ENCODE results near the gene SLC26A5.

The SLC26A5 gene

DNA sequence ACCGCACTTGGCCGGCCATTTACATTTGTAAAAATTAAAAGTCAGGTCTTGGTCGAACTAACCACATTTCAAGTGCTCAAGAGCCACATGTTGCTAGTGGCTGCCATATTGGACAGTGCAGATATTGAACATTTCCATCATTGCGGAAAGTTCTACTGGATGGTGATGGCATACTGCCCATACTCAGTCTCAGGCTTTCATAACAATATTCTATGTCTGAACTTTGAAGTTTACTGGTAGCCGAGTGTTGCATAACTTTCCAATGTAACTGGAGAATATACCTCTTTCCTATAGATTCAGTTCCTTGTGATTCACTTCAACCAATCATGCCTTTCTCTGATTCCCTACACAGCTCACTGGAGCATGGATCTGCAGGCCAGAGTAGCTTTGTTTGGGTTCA is 54.9 kb downstream of the SLC26A5 start:
- Mint-ChIP-seq H3K4me1 (no peaks in the 10 kb centered on the region), H3K4me3 (no peak overlapping the region), H3K27me3 (peaks cover 8 to 16% of the 10 kb centered on the region in 2 donors), H3K9me3 (no peaks in the 10 kb centered on the region), H3K27ac (no peak overlapping the region), H3K36me3 (no peaks in the 10 kb centered on the region)
- ATAC-seq (replicated peaks) (no peak), DNase-seq (no peak)

- ATAC-seq (replicated peaks) = no peak
- Mint-ChIP-seq H3K27ac (no peak overlapping the region), H3K27me3 (peaks cover 8 to 16% of the 10 kb centered on the region in 2 donors), H3K9me3 (no peaks in the 10 kb centered on the region), H3K36me3 (no peaks in the 10 kb centered on the region), H3K4me3 (no peak overlapping the region), H3K4me1 (no peaks in the 10 kb centered on the region)
- DNase-seq = no peak
Measured at GRCh38 chr7:103389263-103389662, 56.7 kb downstream of the SLC26A5 start.

DNA sequence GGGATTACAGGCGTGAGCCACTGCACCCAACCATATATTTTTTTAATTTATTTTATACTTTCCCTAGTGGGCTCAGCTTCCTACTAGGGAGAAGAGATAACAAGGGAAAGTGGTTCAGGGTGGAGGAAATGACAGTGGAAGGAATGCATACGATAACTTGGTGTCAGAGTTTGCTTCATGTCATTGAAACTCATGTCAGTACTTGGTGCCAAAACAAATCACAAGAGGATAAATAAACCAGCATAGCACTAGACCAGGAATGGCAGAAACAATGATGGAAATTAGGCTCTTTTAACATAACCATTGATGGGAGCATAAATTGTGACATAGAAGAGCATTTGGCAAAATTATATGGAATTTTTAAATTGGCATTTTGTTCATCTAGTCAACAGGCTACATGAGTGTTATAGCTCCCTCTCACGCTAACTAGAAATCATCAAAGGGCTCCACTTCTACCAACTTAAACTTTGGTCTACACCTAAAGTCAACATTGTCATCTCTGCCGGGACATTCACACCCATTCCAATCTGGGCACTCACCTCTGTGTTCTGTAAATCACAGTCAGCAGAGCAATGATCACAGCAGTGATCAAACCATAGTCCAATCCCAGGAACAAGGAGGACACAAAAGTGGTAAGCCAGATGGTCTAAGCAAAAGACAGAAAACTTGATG is 57.4 kb downstream of the SLC26A5 start:
- DNase-seq (no peak), ATAC-seq (replicated peaks) (no peak)
- Mint-ChIP-seq H3K27me3 (peaks cover 8 to 16% of the 10 kb centered on the region in 2 donors), H3K4me3 (no peak overlapping the region), H3K9me3 (no peaks in the 10 kb centered on the region), H3K4me1 (no peaks in the 10 kb centered on the region), H3K36me3 (no peaks in the 10 kb centered on the region), H3K27ac (no peak overlapping the region)

DNA sequence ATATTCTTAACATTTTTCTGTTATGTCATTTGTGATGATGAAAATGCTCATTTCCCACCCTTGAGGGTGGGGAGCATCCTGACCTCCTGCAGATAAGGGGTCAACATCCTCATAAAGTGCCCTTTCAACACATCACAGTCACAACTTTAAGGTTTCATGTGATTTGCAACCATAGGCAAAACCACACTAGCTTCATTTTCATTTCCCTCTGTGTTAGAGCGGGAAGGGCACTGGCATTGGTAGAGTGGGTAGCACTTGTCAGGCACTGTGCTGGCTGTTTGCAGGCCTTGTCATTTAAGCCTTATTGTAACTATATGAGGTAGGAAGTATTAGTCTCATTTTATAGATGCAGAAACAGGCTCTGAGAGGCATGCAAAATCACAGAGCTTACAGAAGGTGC is 58.8 kb downstream of the SLC26A5 start:
- H3K27me3 Mint-ChIP-seq = peaks cover 8 to 16% of the 10 kb centered on the region in 2 donors
- ATAC-seq (replicated peaks) (peak; percentile 43 to 59), DNase-seq (no peak)
- H3K4me3 Mint-ChIP-seq = no peak overlapping the region
- H3K27ac Mint-ChIP-seq = no peak overlapping the region
- no peaks in the 10 kb centered on the region for H3K36me3 Mint-ChIP-seq
- no peaks in the 10 kb centered on the region for H3K4me1 Mint-ChIP-seq
- no peaks in the 10 kb centered on the region for H3K9me3 Mint-ChIP-seq

DNA sequence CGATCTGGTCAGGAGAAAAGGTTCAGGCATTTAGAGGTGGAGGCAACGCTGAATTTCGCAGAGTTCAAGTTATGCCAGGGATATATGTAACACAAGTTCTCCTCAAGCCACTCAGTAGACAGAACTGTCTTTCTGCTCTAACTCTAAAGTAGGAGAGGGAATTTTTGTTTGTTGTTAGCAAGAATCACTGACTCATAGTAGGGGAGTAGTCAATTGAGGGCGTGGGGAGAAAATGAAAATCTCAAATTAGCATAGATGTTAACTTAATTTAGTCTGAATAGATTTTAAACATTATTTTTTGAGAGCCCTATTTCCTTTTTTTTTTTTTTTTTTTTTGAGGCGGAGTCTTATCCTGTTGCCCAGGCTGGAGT is 64.0 kb downstream of the SLC26A5 start:
- Mint-ChIP-seq H3K36me3 (no peaks in the 10 kb centered on the region), H3K4me1 (peaks cover 0 to 6% of the 10 kb centered on the region in 2 donors), H3K4me3 (no peak overlapping the region), H3K9me3 (no peaks in the 10 kb centered on the region), H3K27me3 (peaks cover 4 to 6% of the 10 kb centered on the region in 2 donors), H3K27ac (no peak overlapping the region)
- ATAC-seq (replicated peaks) (no peak), DNase-seq (no peak)

DNA sequence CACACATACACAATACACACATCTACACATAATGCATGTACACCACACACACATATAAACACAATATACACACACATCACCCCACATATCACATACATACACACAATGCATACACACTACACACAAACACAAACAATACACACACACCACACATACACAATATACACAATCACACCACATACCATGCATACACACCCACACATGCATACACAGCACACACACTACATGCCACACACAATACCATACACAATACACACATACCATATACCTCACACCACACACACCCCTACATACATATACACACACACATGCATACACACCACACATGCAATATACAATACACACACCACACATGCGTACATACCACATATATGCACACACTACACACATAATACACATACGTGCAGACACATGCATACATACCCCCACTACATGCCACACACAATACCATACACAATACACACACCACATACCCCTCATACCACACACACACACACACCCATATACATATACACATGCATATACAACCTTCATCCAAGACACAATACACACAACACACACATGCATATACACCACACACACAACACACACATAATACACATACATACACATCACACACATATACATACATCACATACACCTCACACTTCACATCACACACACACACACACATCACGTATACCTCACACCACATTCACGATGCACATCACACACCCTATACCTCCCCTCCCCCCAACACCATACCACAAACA is 64.6 kb downstream of the SLC26A5 start:
- H3K4me1 Mint-ChIP-seq = peaks cover 0 to 6% of the 10 kb centered on the region in 2 donors
- H3K36me3 Mint-ChIP-seq = no peaks in the 10 kb centered on the region
- H3K9me3 Mint-ChIP-seq = no peaks in the 10 kb centered on the region
- H3K27ac Mint-ChIP-seq = no peak overlapping the region
- H3K4me3 Mint-ChIP-seq = no peak overlapping the region
- H3K27me3 Mint-ChIP-seq = peaks cover 4 to 6% of the 10 kb centered on the region in 2 donors
- ATAC-seq (replicated peaks) (no peak), DNase-seq (no peak)

GRCh38 chr7:103380395-103381191 is 65.4 kb downstream of the SLC26A5 start:
- Mint-ChIP-seq H3K9me3 (no peaks in the 10 kb centered on the region), H3K27me3 (peaks cover 4 to 6% of the 10 kb centered on the region in 2 donors), H3K36me3 (no peaks in the 10 kb centered on the region), H3K27ac (no peak overlapping the region), H3K4me3 (no peak overlapping the region), H3K4me1 (peaks cover 0 to 6% of the 10 kb centered on the region in 2 donors)
- no peak for ATAC-seq (replicated peaks)
- DNase-seq = no peak

- no peak overlapping the region for H3K27ac Mint-ChIP-seq
- peaks cover 4 to 6% of the 10 kb centered on the region in 2 donors for H3K27me3 Mint-ChIP-seq
- H3K4me1 Mint-ChIP-seq = peaks cover 0 to 6% of the 10 kb centered on the region in 2 donors
- H3K36me3 Mint-ChIP-seq = no peaks in the 10 kb centered on the region
- DNase-seq (no peak), ATAC-seq (replicated peaks) (peak in 1 of 2 donors; percentile 44)
- H3K4me3 Mint-ChIP-seq = no peak overlapping the region
- no peaks in the 10 kb centered on the region for H3K9me3 Mint-ChIP-seq
Measured at GRCh38 chr7:103379270-103379975, 66.6 kb downstream of the SLC26A5 start.

GRCh38 chr7:103373866-103374643 is 72.0 kb downstream of the SLC26A5 start:
- Mint-ChIP-seq H3K4me1 (no peaks in the 10 kb centered on the region), H3K36me3 (peaks cover 6 to 8% of the 10 kb centered on the region in 2 donors), H3K27me3 (peaks cover 4 to 6% of the 10 kb centered on the region in 2 donors), H3K27ac (no peak overlapping the region), H3K9me3 (no peaks in the 10 kb centered on the region), H3K4me3 (no peak overlapping the region)
- ATAC-seq (replicated peaks) = no peak
- no peak for DNase-seq

DNA sequence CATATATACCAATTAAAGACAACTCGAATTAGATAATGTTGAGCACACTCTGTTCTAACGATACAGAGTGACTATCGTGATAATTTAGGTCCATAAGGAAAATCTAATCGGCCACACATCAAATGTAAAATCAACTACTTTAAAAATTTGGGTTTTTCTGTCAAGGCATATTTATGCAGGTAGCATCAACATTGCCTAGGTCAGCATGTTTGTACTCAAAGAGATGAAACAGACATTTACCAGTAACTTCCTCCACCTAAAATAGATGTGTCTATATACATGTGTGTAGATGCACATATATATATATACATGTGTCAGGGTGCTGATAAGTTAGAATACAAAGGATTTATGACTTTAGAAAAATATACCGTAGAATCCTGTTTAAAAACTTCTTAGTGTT is 76.6 kb downstream of the SLC26A5 start:
- Mint-ChIP-seq H3K9me3 (no peaks in the 10 kb centered on the region), H3K27me3 (no peaks in the 10 kb centered on the region), H3K36me3 (peaks cover 10 to 30% of the 10 kb centered on the region in 2 donors), H3K27ac (no peak overlapping the region), H3K4me3 (no peak overlapping the region), H3K4me1 (no peaks in the 10 kb centered on the region)
- DNase-seq = no peak
- no peak for ATAC-seq (replicated peaks)

DNA sequence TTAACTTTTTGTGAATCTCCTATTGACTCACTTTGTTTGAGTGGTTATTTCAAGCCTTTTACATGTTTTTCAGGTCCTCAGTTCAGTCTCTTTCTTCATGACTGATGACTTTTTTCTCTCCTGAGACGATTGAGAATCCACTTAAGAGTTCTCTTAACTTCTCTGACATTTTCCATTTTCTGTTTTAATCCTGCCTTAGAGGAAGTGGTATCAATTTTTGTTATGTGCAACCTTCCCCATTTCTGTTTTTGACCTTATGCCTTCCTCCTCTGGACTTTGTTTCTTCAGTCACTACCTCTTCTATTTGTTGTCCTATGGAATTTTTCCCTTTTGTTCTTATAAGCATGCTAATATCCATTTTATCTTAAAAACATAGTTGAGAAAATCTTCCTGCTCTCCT is 96.2 kb downstream of the SLC26A5 start:
- DNase-seq = no peak
- Mint-ChIP-seq H3K36me3 (peaks cover 31 to 33% of the 10 kb centered on the region in 2 donors), H3K4me1 (peaks cover 22 to 50% of the 10 kb centered on the region in 2 donors), H3K9me3 (no peaks in the 10 kb centered on the region), H3K4me3 (peak overlapping the region; percentile 86), H3K27me3 (no peaks in the 10 kb centered on the region), H3K27ac (peak overlapping the region; percentile 91)
- ATAC-seq (replicated peaks) = peak; percentile 26 to 48

DNA sequence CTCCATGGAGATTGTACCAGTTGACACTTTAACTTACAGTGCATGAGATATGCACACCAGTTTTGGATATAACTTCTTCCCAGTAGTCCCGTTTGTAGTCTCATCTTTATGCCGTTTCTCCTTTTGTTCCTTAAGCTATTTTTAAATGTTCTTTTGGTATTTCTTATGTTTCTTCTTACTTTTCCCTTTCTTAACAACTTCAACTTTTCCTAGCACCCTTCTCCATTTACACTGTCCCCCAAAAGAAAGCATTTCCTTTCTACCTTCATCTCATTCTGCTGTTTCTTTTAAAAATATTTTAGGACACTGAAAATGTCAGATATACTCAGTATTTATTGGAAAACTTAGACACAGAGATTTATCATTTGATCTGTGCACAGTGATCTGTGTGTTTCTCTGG is 97.0 kb downstream of the SLC26A5 start:
- DNase-seq = no peak
- H3K4me3 Mint-ChIP-seq = peak overlapping the region; percentile 86
- peaks cover 22 to 50% of the 10 kb centered on the region in 2 donors for H3K4me1 Mint-ChIP-seq
- H3K27me3 Mint-ChIP-seq = no peaks in the 10 kb centered on the region
- ATAC-seq (replicated peaks) = no peak
- peak overlapping the region; percentile 56 for H3K27ac Mint-ChIP-seq
- peaks cover 30 to 33% of the 10 kb centered on the region in 2 donors for H3K36me3 Mint-ChIP-seq
- H3K9me3 Mint-ChIP-seq = no peaks in the 10 kb centered on the region

DNA sequence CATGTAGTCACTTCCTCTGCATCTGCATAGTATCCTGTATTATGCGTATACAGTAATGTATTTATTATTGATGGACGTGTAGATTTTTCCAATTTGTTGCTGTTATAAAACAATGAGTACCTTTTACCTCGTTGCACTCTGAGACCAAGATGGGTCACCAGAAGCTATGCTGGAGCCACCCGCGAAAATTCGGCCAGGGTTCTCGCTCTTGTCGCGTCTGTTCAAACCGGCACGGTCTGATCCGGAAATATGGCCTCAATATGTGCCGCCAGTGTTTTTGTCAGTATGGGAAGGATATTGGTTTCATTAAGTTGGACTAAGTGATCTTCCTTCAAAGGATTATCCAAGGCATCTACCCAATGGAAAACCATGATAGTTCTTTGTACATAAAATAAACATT is 97.6 kb downstream of the SLC26A5 start:
- Mint-ChIP-seq H3K4me3 (peak overlapping the region; percentile 97 to 98), H3K27ac (peak overlapping the region; percentile 71), H3K36me3 (peaks cover 30 to 36% of the 10 kb centered on the region in 2 donors), H3K9me3 (no peaks in the 10 kb centered on the region), H3K4me1 (peaks cover 22 to 50% of the 10 kb centered on the region in 2 donors), H3K27me3 (no peaks in the 10 kb centered on the region)
- ATAC-seq (replicated peaks) (no peak), DNase-seq (no peak)
